Lower lobe of right lung (tissue), 2 donors: Measurements from ENCODE around the gene ZNF609. TPM values are rescaled to one million over a fixed set of nuclear protein-coding genes. Genes with fewer than 3 reads are reported as not detected.
"Not testable (repeated sequence)": the region's sequence is repeated elsewhere in the genome, so short reads cannot be mapped to it uniquely, and the experiment has no call there.

Source experiments
- ATAC-seq, 2 donors: fragments of 200-7000 bp; cut with Tn5 transposase; one replicate each; pipeline ENCODE4 v1.9.1; 2020 to 2022; ENCODE audit warnings: mild to moderate bottlenecking in 2 of 2, moderate library complexity in 2 of 2
- DNase-seq: peaks from one replicate; pipeline ENCODE4 v3.0.0-alpha.2; 2020
- H3K27ac ChIP-seq: fragments of 200-600 bp; one replicate; pipeline ENCODE4 v1.8.0; 2022
- H3K27me3 ChIP-seq: fragments of 200-600 bp; one replicate; pipeline ENCODE4 v1.8.0; 2022; ENCODE audit warnings: low read depth
- H3K36me3 ChIP-seq: fragments of 200-600 bp; one replicate; pipeline ENCODE4 v1.8.0; 2022; ENCODE audit warnings: mild to moderate bottlenecking
- H3K4me1 ChIP-seq: fragments of 200-600 bp; one replicate; pipeline ENCODE4 v1.8.0; 2022
- H3K4me3 ChIP-seq: fragments of 200-600 bp; one replicate; pipeline ENCODE4 v1.8.0; 2022; ENCODE audit warnings: mild to moderate bottlenecking
- H3K9me3 ChIP-seq: fragments of 200-600 bp; one replicate; pipeline ENCODE4 v1.8.0; 2022
- intact Hi-C: fragments of 100-400 bp; cut with DNase I; formaldehyde crosslinking; loops from one replicate; pipeline ENCODE4 v1.11.0; 2022
- total RNA-seq: library from RNA; stranded (reverse); fragmentation: NEBNext Ultra II Directional; extraction: Animal tissue kit (Norgen Biotek cat#: 25700); gene quantifications from one replicate; pipeline ENCODE4 v1.2.1, GENCODE V29; 2021
- TF ChIP-seq, protein P1 (sequence below): fragments of 200-600 bp; IDR thresholded peaks from one replicate; pipeline ENCODE4 v1.8.0; 2022; ENCODE audit warnings: antibody characterized with exemption, mild to moderate bottlenecking
- donor health status: DM: no; HTN: yes; CAD: no; lungs with severe emphysema.

The ZNF609 gene
- total RNA-seq, 1 donor from 2014 or later: 45.3 TPM

DNA sequence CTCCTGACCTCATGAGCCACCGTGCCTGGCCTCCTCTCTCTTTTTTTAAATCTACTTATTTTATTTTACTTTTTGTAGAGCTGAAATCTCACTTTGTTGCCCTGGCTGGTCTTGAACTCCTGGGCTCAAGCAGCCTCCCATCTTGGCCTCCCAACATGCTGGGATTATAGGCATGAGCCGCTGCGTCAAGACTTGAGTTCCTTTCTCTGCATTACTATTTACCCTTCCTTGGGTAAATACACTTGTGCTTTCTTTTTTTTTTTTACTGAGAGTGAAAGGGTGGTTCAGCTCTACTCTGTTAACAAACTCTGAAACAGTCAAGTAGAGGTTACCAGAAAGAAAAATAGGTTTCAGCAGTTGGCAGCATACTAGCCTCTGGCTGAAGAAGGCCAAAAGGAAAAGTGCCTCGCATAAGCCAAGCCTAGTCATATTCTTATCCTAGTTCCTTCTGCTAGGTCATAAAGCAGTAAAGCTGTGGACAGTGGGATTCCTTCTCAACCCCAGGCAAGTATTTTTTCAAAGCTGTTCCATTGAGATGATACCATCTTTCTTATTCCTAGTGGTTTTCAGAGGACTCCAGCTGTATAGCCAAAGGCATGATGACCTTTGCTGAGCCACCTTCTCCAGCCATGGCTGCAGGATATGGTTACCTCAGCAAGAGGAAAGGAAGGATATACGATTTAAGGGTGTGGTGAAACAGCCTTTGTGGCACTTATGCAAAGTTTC is 179.9 kb downstream of the ZNF609 start:
- intact Hi-C loops: no loop called here
- peaks cover 47% of the 10 kb centered on the region for H3K4me1 ChIP-seq
- H3K4me3 ChIP-seq: no peak overlapping the region
- DNase-seq (no peak), ATAC-seq (peak; percentile 71 to 74)
- no peaks in the 10 kb centered on the region for H3K27me3 ChIP-seq
- TF ChIP-seq, protein P1, sequence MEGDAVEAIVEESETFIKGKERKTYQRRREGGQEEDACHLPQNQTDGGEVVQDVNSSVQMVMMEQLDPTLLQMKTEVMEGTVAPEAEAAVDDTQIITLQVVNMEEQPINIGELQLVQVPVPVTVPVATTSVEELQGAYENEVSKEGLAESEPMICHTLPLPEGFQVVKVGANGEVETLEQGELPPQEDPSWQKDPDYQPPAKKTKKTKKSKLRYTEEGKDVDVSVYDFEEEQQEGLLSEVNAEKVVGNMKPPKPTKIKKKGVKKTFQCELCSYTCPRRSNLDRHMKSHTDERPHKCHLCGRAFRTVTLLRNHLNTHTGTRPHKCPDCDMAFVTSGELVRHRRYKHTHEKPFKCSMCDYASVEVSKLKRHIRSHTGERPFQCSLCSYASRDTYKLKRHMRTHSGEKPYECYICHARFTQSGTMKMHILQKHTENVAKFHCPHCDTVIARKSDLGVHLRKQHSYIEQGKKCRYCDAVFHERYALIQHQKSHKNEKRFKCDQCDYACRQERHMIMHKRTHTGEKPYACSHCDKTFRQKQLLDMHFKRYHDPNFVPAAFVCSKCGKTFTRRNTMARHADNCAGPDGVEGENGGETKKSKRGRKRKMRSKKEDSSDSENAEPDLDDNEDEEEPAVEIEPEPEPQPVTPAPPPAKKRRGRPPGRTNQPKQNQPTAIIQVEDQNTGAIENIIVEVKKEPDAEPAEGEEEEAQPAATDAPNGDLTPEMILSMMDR: no peak
- H3K27ac ChIP-seq: peak overlapping the region; percentile 61
- H3K9me3 ChIP-seq: no peaks in the 10 kb centered on the region
- no peaks in the 10 kb centered on the region for H3K36me3 ChIP-seq

DNA sequence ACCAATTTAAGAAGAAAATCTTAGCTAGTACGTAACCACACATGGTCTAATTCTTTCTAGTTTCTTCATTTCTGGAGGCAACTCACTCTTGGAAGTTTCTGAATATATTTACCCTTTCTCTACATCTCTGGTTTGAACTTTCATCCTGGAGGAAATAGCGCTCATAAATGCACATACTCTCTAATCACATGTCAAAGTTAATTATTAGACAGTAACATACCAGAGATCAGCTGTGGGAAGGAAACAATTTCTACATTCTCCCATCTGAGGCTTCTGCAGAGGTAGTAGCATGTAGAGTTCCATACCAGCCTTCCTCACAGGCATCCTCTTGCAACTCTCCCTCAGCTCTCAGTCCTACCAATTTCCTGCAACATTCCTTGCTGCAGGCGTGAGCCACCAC is 182.5 kb downstream of the ZNF609 start:
- intact Hi-C loops: no loop called here
- H3K4me1 ChIP-seq: peaks cover 32% of the 10 kb centered on the region
- TF ChIP-seq, protein P1: no peak
- no peak overlapping the region for H3K4me3 ChIP-seq
- DNase-seq (no peak), ATAC-seq (no peak)
- no peaks in the 10 kb centered on the region for H3K27me3 ChIP-seq
- H3K27ac ChIP-seq: no peak overlapping the region
- no peaks in the 10 kb centered on the region for H3K36me3 ChIP-seq
- H3K9me3 ChIP-seq: no peaks in the 10 kb centered on the region

DNA sequence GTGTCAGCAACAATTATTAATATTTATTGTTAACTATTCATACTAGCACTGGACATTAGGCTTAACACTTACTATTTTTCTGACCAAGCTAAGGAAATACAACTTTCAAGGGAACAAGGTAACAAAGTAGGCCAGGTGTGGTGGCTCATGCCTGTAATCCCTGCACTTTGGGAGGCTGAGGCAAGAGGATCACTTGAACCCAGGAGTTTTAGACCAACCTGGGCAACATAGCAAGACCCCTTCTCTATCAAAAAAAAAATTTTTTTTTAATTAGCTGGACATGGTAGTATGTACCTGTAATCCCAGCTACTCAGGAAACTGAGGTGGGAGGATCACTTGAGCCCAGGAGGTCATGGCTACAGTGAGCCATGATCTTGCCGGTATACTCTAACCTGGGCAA is 183.3 kb downstream of the ZNF609 start:
- Histone ChIP-seq H3K4me1 (peaks cover 32% of the 10 kb centered on the region), H3K9me3 (no peaks in the 10 kb centered on the region), H3K4me3 (no peak overlapping the region), H3K36me3 (no peaks in the 10 kb centered on the region), H3K27ac (no peak overlapping the region), H3K27me3 (no peaks in the 10 kb centered on the region)
- DNase-seq (no peak), ATAC-seq (no peak)
- TF ChIP-seq, protein P1: no peak
- intact Hi-C loops: no loop called here

DNA sequence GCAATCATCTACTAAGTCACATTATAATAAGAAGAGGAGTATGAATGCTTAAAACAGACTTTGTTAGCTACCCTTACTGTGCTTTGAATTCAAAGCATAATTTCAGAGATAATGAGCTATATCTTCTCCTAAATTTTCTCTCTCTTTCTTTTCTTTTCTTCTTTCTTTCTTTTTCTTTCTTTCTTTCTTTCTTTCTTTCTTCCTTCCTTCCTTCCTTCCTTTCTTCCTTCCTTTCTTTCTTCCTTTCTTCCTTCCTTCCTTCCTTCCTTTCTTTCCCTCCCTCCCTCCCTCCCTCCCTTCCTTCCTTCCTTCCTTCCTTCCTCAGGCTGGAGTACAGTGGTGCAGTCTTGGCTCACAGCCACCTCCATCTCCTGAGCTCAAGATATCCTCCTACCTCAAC is 184.4 kb downstream of the ZNF609 start:
- H3K27me3 ChIP-seq, DNase-seq, H3K36me3 ChIP-seq, ATAC-seq, H3K9me3 ChIP-seq, intact Hi-C loops, H3K4me3 ChIP-seq, H3K27ac ChIP-seq: not testable (repeated sequence)
- H3K4me1 ChIP-seq: peaks cover 22% of the 10 kb centered on the region

DNA sequence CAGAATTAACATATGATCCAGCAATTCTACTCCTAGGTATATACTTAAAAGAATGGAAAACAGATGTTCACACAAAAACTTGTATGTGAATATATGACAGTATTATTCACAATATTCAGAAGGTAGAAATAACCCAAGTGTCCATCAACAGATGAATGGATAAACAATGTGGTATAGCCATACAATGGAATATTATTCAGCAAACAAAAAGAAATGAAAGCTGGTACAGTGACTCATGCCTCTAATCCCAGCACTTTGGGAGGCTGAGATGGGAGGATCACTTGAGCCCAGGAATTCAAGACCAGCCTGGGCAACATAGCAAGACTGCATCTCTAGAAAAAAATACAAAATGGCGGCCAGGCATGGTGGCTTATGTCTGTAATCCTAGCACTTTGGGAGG is 185.6 kb downstream of the ZNF609 start:
- intact Hi-C loops: no loop called here
- H3K4me3 ChIP-seq: no peak overlapping the region
- no peak for ATAC-seq
- H3K27ac ChIP-seq: no peak overlapping the region
- no peaks in the 10 kb centered on the region for H3K27me3 ChIP-seq
- DNase-seq: no peak
- TF ChIP-seq, protein P1: no peak
- H3K9me3 ChIP-seq: no peaks in the 10 kb centered on the region
- H3K4me1 ChIP-seq: peaks cover 10% of the 10 kb centered on the region
- H3K36me3 ChIP-seq: no peaks in the 10 kb centered on the region

DNA sequence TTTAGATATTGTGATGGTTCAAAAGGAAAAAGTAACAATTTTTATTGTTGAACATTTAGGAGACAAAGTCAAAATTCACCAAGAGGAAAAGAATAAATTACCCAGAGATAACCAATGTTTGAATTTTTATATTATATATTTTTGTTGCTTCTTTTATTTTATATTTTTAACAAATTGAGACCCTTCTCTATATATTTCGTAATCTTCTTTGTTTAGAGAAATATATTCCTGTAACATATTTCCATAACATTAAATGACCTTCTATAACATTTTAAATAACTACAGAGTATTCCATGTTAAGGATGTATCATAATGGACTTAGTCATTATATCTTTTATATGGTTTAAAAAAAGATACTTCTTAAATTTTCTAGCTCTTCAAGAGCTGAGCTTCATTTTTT is 187.0 kb downstream of the ZNF609 start:
- no peaks in the 10 kb centered on the region for H3K27me3 ChIP-seq
- peaks cover 14% of the 10 kb centered on the region for H3K4me1 ChIP-seq
- H3K27ac ChIP-seq: no peak overlapping the region
- DNase-seq: no peak
- TF ChIP-seq, protein P1: no peak
- intact Hi-C loops: no loop called here
- no peaks in the 10 kb centered on the region for H3K9me3 ChIP-seq
- H3K36me3 ChIP-seq: no peaks in the 10 kb centered on the region
- ATAC-seq: no peak
- H3K4me3 ChIP-seq: no peak overlapping the region
